WTC11 (cell line): ENCODE measurements around the gene HUS1. TPM values are rescaled to one million over a fixed set of nuclear protein-coding genes. Genes with fewer than 3 reads are reported as not detected.
A peak's percentile ranks its signal among the peaks of the same experiment; 100 is the strongest.

ENCODE experiments used
- ATAC-seq: fragments of 200-7000 bp; cut with Tn5 transposase; 2 replicates; pipeline ENCODE4 v1.10.0; 2021; ENCODE audit warnings: mild to moderate bottlenecking, moderate library complexity
- CTCF ChIA-PET: fragments of 300-600 bp; sonication (Branson Sonifier 250); formaldehyde crosslinking; loops from one replicate; lab custom pipeline; 2021; ENCODE audit warnings: antibody characterized with exemption; lab: Charles Lee
- POLR2A ChIA-PET: fragments of 350-600 bp; sonication (Branson Sonifier 250); formaldehyde crosslinking; loops from one replicate; lab custom pipeline; 2021; ENCODE audit warnings: antibody characterized with exemption; lab: Charles Lee
- DNase-seq: peaks from one replicate; pipeline ENCODE4 v3.0.0; 2021; ENCODE audit warnings: low spot score
- H3K27ac Mint-ChIP-seq: 2 replicates; pipeline ENCODE4 v1.8.0; 2021; ENCODE audit warnings: mixed read lengths
- H3K27me3 Mint-ChIP-seq: 2 replicates; pipeline ENCODE4 v1.8.0; 2021; ENCODE audit warnings: low read depth, mild to moderate bottlenecking, moderate library complexity, mixed read lengths
- H3K36me3 Mint-ChIP-seq: 2 replicates; pipeline ENCODE4 v1.8.0; 2021; ENCODE audit warnings: mixed read lengths
- H3K4me1 Mint-ChIP-seq: 2 replicates; pipeline ENCODE4 v1.8.0; 2022; ENCODE audit warnings: mixed read lengths
- H3K4me3 Mint-ChIP-seq: 2 replicates; pipeline ENCODE4 v1.8.0; 2021; ENCODE audit warnings: mild to moderate bottlenecking, moderate library complexity, mixed read lengths
- H3K9me3 Mint-ChIP-seq: 2 replicates; pipeline ENCODE4 v1.8.0; 2021; ENCODE audit warnings: mixed read lengths
- AR ChIP-seq: fragments of 250-450 bp; sonication (Bioruptor Pico); IDR thresholded peaks from 2 replicates; pipeline ENCODE4 v1.9.0; 2021; ENCODE audit warnings: mild to moderate bottlenecking
- ATF3 ChIP-seq: sonication (generic); formaldehyde crosslinking; conservative IDR thresholded peaks from 2 replicates; pipeline ENCODE4 v1.8.1; 2022; ENCODE audit warnings: mild to moderate bottlenecking, missing genetic modification reagents
- CREB1 ChIP-seq: sonication (generic); formaldehyde crosslinking; IDR thresholded peaks from 2 replicates; pipeline ENCODE4 v1.8.0; 2023; ENCODE audit warnings: mild to moderate bottlenecking, missing genetic modification reagents
- GABPB1 ChIP-seq: sonication (generic); formaldehyde crosslinking; IDR thresholded peaks from 2 replicates; pipeline ENCODE4 v1.8.1; 2023; ENCODE audit warnings: mild to moderate bottlenecking, missing genetic modification reagents
- HMGA2 ChIP-seq: fragments of 250-450 bp; sonication (Bioruptor Pico); IDR thresholded peaks from 2 replicates; pipeline ENCODE4 v1.4.0; 2021; ENCODE audit warnings: mild to moderate bottlenecking, moderate library complexity
- MXD4 ChIP-seq: fragments of 250-450 bp; sonication (Bioruptor Pico); IDR thresholded peaks from 2 replicates; pipeline ENCODE4 v1.8.0; 2021; ENCODE audit warnings: mild to moderate bottlenecking, moderate library complexity, borderline replicate concordance
- NFATC4 ChIP-seq: fragments of 250-450 bp; sonication (Bioruptor Pico); IDR thresholded peaks from 2 replicates; pipeline ENCODE4 v1.9.0; 2021; ENCODE audit warnings: mild to moderate bottlenecking
- NFYB ChIP-seq: sonication (generic); formaldehyde crosslinking; conservative IDR thresholded peaks from 2 replicates; pipeline ENCODE4 v1.8.0; 2022; ENCODE audit warnings: low read depth, missing genetic modification reagents
- PRRX2 ChIP-seq: fragments of 250-450 bp; sonication (Bioruptor Pico); IDR thresholded peaks from 2 replicates; pipeline ENCODE4 v1.8.0; 2021; ENCODE audit warnings: mild to moderate bottlenecking
- RELA ChIP-seq: sonication (generic); formaldehyde crosslinking; IDR thresholded peaks from 2 replicates; pipeline ENCODE4 v1.8.1; 2022; ENCODE audit warnings: missing genetic modification reagents, mild to moderate bottlenecking, borderline replicate concordance
- TEAD1 ChIP-seq: sonication (generic); formaldehyde crosslinking; IDR thresholded peaks from 2 replicates; pipeline ENCODE4 v1.8.0; 2022; ENCODE audit warnings: mild to moderate bottlenecking, missing genetic modification reagents
- TEAD4 ChIP-seq: sonication (generic); formaldehyde crosslinking; IDR thresholded peaks from 2 replicates; pipeline ENCODE4 v1.8.0; 2022; ENCODE audit warnings: mild to moderate bottlenecking, missing genetic modification reagents
- TP53 ChIP-seq: sonication (generic); formaldehyde crosslinking; IDR thresholded peaks from 2 replicates; pipeline ENCODE4 v1.8.1; 2023; ENCODE audit warnings: mild to moderate bottlenecking, missing genetic modification reagents
- ZNF232 ChIP-seq: sonication (generic); formaldehyde crosslinking; IDR thresholded peaks from 2 replicates; pipeline ENCODE4 v1.8.0; 2022; ENCODE audit warnings: mild to moderate bottlenecking, missing genetic modification reagents
- ZNF416 ChIP-seq: fragments of 250-450 bp; sonication (Bioruptor Pico); IDR thresholded peaks from 2 replicates; pipeline ENCODE4 v1.9.0; 2021; ENCODE audit warnings: mild to moderate bottlenecking, inconsistent platforms
- ZNF532 ChIP-seq: fragments of 250-450 bp; sonication (Bioruptor Pico); IDR thresholded peaks from 2 replicates; pipeline ENCODE4 v1.9.0; 2021; ENCODE audit warnings: mild to moderate bottlenecking, borderline replicate concordance
- total RNA-seq: library from RNA; stranded (reverse); gene quantifications from 3 replicates; pipeline ENCODE4 v1.2.3, GENCODE V29; 2021

HUS1 gene
- total RNA-seq, 1 experiment from 2014 or later = 33.4 TPM

- POLR2A ChIA-PET = no interaction called here
Measured at GRCh38 chr7:47937065-47937687, 42.2 kb downstream of the HUS1 start.

GRCh38 chr7:47936323-47936722 is 43.1 kb downstream of the HUS1 start:
- no peaks in the 10 kb centered on the region for H3K36me3 Mint-ChIP-seq
- H3K27ac Mint-ChIP-seq = no peak overlapping the region
- POLR2A ChIA-PET = no interaction called here
- H3K9me3 Mint-ChIP-seq = no peaks in the 10 kb centered on the region
- no peak for ATAC-seq
- TF ChIP-seq HMGA2 (CRISPR knock-in tag) (no peak), TEAD4 (CRISPR knock-in tag) (no peak), ATF3 (CRISPR knock-in tag) (no peak), ZNF416 (no peak), AR (no peak), GABPB1 (CRISPR knock-in tag) (no peak)
- TF ChIP-seq, all 79 proteins: peak for 0
- Mint-ChIP-seq H3K4me1 (peaks cover 37% of the 10 kb centered on the region), H3K27me3 (no peaks in the 10 kb centered on the region), H3K4me3 (no peak overlapping the region)
- CTCF ChIA-PET = interaction anchor here (1.0 to 3.0 kb wide), 3 partner anchors 9 to 670 kb away, joined by 5 to 20 read pairs (median 17); no protein-coding TSS in a partner anchor
- DNase-seq = no peak

More at GRCh38 chr7:47937065-47937687, 42.2 kb downstream of the HUS1 start:
- CTCF ChIA-PET = interaction anchor here (0.6 to 3.0 kb wide), 8 partner anchors 8 to 1961 kb away, joined by 3 to 20 read pairs (median 6); no protein-coding TSS in a partner anchor
- no peak for DNase-seq
- TF ChIP-seq NFATC4 = no peak
- TF ChIP-seq ZNF232 (CRISPR knock-in tag) = no peak
- TF ChIP-seq CREB1 = no peak
- TF ChIP-seq, all 79 proteins: peak for 0
- Mint-ChIP-seq H3K4me3 (no peak overlapping the region), H3K27ac (peak overlapping the region; percentile 33; the same call in 1 of the 2 replicates), H3K4me1 (peaks cover 45% of the 10 kb centered on the region), H3K9me3 (no peaks in the 10 kb centered on the region), H3K27me3 (no peaks in the 10 kb centered on the region), H3K36me3 (no peaks in the 10 kb centered on the region)
- ATAC-seq = peak; percentile 14

GRCh38 chr7:47935336-47935735 is 44.1 kb downstream of the HUS1 start:
- H3K36me3 Mint-ChIP-seq = no peaks in the 10 kb centered on the region
- DNase-seq = no peak
- no peak overlapping the region for H3K27ac Mint-ChIP-seq
- H3K27me3 Mint-ChIP-seq = no peaks in the 10 kb centered on the region
- ATAC-seq = no peak
- no peak overlapping the region for H3K4me3 Mint-ChIP-seq
- ChIA-PET CTCF (interaction anchor here (0.9 to 1.9 kb wide), 2 partner anchors 10 to 34 kb away, joined by 3 to 7 read pairs; no protein-coding TSS in a partner anchor), POLR2A (no interaction called here)
- H3K9me3 Mint-ChIP-seq = no peaks in the 10 kb centered on the region
- TF ChIP-seq ZNF232 (CRISPR knock-in tag) (no peak), TP53 (CRISPR knock-in tag) (no peak), TEAD1 (CRISPR knock-in tag) (no peak)
- H3K4me1 Mint-ChIP-seq = peaks cover 28% of the 10 kb centered on the region

GRCh38 chr7:47934831-47935230 is 44.6 kb downstream of the HUS1 start:
- H3K4me1 Mint-ChIP-seq = peaks cover 23% of the 10 kb centered on the region
- H3K9me3 Mint-ChIP-seq = no peaks in the 10 kb centered on the region
- H3K4me3 Mint-ChIP-seq = no peak overlapping the region
- ChIA-PET POLR2A (no interaction called here), CTCF (interaction anchor here (0.9 to 1.9 kb wide), 3 partner anchors 10 to 82 kb away, joined by 3 to 7 read pairs (median 3); no protein-coding TSS in a partner anchor)
- TF ChIP-seq ZNF532 (CRISPR knock-in tag) = no peak
- TF ChIP-seq PRRX2 (CRISPR knock-in tag) = no peak
- TF ChIP-seq RELA (CRISPR knock-in tag) = no peak
- TF ChIP-seq ATF3 (CRISPR knock-in tag) = no peak
- TF ChIP-seq NFYB (CRISPR knock-in tag) = no peak
- no peak for TF ChIP-seq MXD4 (CRISPR knock-in tag)
- no peaks in the 10 kb centered on the region for H3K27me3 Mint-ChIP-seq
- no peaks in the 10 kb centered on the region for H3K36me3 Mint-ChIP-seq
- H3K27ac Mint-ChIP-seq = no peak overlapping the region
- no peak for DNase-seq
- ATAC-seq = no peak
